SK-N-SH (cell line): ENCODE results near the gene PLS3. TPM values are rescaled to one million over a fixed set of nuclear protein-coding genes. Genes with fewer than 3 reads are reported as not detected.

ENCODE experiments used
- CTCF ChIA-PET: fragments of 300-600, 350-600 bp; formaldehyde crosslinking; extraction: SDS; loops from one replicate; lab custom pipeline; 2021; lab: Yijun Ruan, JAX
- POLR2A ChIA-PET: fragments of 350-600 bp; sonication (Branson Sonifier 250); formaldehyde crosslinking; extraction: SDS; loops from one replicate; lab custom pipeline; 2020; ENCODE audit warnings: antibody characterized with exemption, inconsistent platforms; lab: Yijun Ruan, JAX
- DNase-seq: peaks from one replicate; pipeline ENCODE4 v3.0.0; 2012
- H2AFZ ChIP-seq: fragments of 200-600 bp; sonication (generic); 2 replicates; pipeline ENCODE4 v1.8.1; 2016; ENCODE audit warnings: antibody characterized with exemption, mild to moderate bottlenecking, low read depth
- H3F3A ChIP-seq: fragments of 200-600 bp; sonication (generic); replicated peaks from 2 replicates; pipeline ENCODE3; 2016; ENCODE audit warnings: antibody characterized with exemption, mild to moderate bottlenecking; ENCODE audit not compliant: insufficient read depth
- H3K27ac ChIP-seq, 2 experiments: fragments of 200-500 bp in 1 of 2; fragments of 200-600 bp in 1 of 2; sonication (Bioruptor generic) in 1 of 2; sonication (generic), shearing (Covaris generic) in 1 of 2; 2 replicates each; pipeline versions ENCODE4 v1.5.1 to v1.6.1; 2014 to 2016; ENCODE audit warnings: low read depth in 2 of 2, inconsistent platforms in 1 of 2, low read length in 1 of 2, mild to moderate bottlenecking in 1 of 2, mixed read lengths in 1 of 2
- H3K27me3 ChIP-seq: fragments of 200-600 bp; sonication (generic), shearing (Covaris generic); 2 replicates; pipeline ENCODE4 v1.6.1; 2016; ENCODE audit warnings: mixed run types; ENCODE audit not compliant: insufficient read depth
- H3K36me3 ChIP-seq, 2 experiments: fragments of 200-500 bp in 1 of 2; fragments of 200-600 bp in 1 of 2; sonication (Bioruptor generic) in 1 of 2; sonication (generic) in 1 of 2; replicated peaks in 1 of 2; 2 replicates each; pipeline versions ENCODE3 to v1.5.1; 2014 to 2016; ENCODE audit warnings: low read length in 1 of 2, mild to moderate bottlenecking in 1 of 2; ENCODE audit not compliant: insufficient read depth in 2 of 2, control insufficient read depth in 1 of 2
- H3K4me1 ChIP-seq, 2 experiments: fragments of 200-500 bp in 1 of 2; fragments of 200-600 bp in 1 of 2; sonication (Bioruptor generic) in 1 of 2; sonication (generic), shearing (Covaris generic) in 1 of 2; 2 replicates each; pipeline versions ENCODE4 v1.5.1 to v1.6.1; 2014 to 2016; ENCODE audit warnings: low read depth in 1 of 2, low read length in 1 of 2, mixed run types in 1 of 2; ENCODE audit not compliant: insufficient read depth in 2 of 2, control insufficient read depth in 1 of 2
- H3K4me2 ChIP-seq: fragments of 200-600 bp; sonication (generic), shearing (Covaris generic); 2 replicates; pipeline ENCODE4 v1.6.1; 2017; ENCODE audit warnings: mixed run types
- H3K4me3 ChIP-seq, 2 experiments: fragments of 200-500 bp in 1 of 2; fragments of 200-600 bp in 1 of 2; sonication (Bioruptor generic) in 1 of 2; sonication (generic), shearing (Covaris generic) in 1 of 2; 2 replicates each; pipeline versions ENCODE4 v1.5.1 to v1.8.1; 2014 to 2016; ENCODE audit warnings: low read depth in 2 of 2, inconsistent platforms in 1 of 2, low read length in 1 of 2, mild to moderate bottlenecking in 1 of 2, mixed read lengths in 1 of 2, moderate library complexity in 1 of 2
- H3K79me2 ChIP-seq: fragments of 200-600 bp; sonication (generic); 2 replicates; pipeline ENCODE4 v1.8.1; 2017; ENCODE audit warnings: mild to moderate bottlenecking; ENCODE audit not compliant: insufficient read depth
- H3K9ac ChIP-seq: fragments of 200-600 bp; sonication (generic); 2 replicates; pipeline ENCODE4 v1.6.1; 2017; ENCODE audit warnings: mixed run types
- H3K9me2 ChIP-seq: fragments of 200-600 bp; sonication (generic); 2 replicates; pipeline ENCODE4 v1.6.1; 2017; ENCODE audit warnings: mixed run types
- H3K9me3 ChIP-seq: fragments of 200-600 bp; sonication (generic); 2 replicates; pipeline ENCODE4 v1.6.1; 2017; ENCODE audit warnings: mixed run types, mild to moderate bottlenecking, moderate library complexity
- H4K20me1 ChIP-seq: fragments of 200-600 bp; sonication (generic); 2 replicates; pipeline ENCODE4 v1.6.1; 2017; ENCODE audit warnings: mild to moderate bottlenecking, mixed run types; ENCODE audit not compliant: insufficient read depth
- CHD2 ChIP-seq: fragments of 150-350 bp; IDR thresholded peaks from 2 replicates; pipeline ENCODE4 v1.6.1; 2018; ENCODE audit warnings: low read length; ENCODE audit not compliant: partially characterized antibody
- EP300 ChIP-seq, 2 experiments: IDR thresholded peaks; 2 replicates each; pipeline versions ENCODE4 v1.4.0 to v1.6.1; 2012; ENCODE audit warnings: borderline replicate concordance in 1 of 2, low read depth in 1 of 2, low read length in 1 of 2
- EZH2phosphoT487 ChIP-seq: fragments of 200-600 bp; sonication (generic); IDR thresholded peaks from 2 replicates; pipeline ENCODE4 v1.6.1; 2017; ENCODE audit warnings: low read depth, mixed run types, mild to moderate bottlenecking, antibody characterized with exemption, moderate library complexity, borderline replicate concordance
- FOXJ3 ChIP-seq: sonication (generic); formaldehyde crosslinking; IDR thresholded peaks from 2 replicates; pipeline ENCODE4 v1.5.1; 2020; ENCODE audit warnings: mild to moderate bottlenecking, missing genetic modification reagents
- GATA2 ChIP-seq: sonication (generic); formaldehyde crosslinking; IDR thresholded peaks from 2 replicates; pipeline ENCODE4 v1.5.0; 2020; ENCODE audit warnings: mild to moderate bottlenecking, missing genetic modification reagents
- JUND ChIP-seq: IDR thresholded peaks from 2 replicates; pipeline ENCODE4 v1.4.0; 2012
- NRF1 ChIP-seq: IDR thresholded peaks from 2 replicates; pipeline ENCODE4 v1.6.1; 2012; ENCODE audit warnings: low read depth, mild to moderate bottlenecking, low read length
- PBX3 ChIP-seq: IDR thresholded peaks from 2 replicates; pipeline ENCODE4; 2012
- SMC3 ChIP-seq: IDR thresholded peaks from 2 replicates; pipeline ENCODE4 v1.6.1; 2012; ENCODE audit warnings: low read depth, low read length, improper control_type of control experiment
- TEAD4 ChIP-seq: IDR thresholded peaks from 2 replicates; pipeline ENCODE4 v1.4.0; 2012; ENCODE audit warnings: mild to moderate bottlenecking, borderline replicate concordance; ENCODE audit not compliant: insufficient read depth
- USF1 ChIP-seq: IDR thresholded peaks from 2 replicates; pipeline ENCODE4 v1.4.0; 2012; ENCODE audit warnings: low read depth, borderline replicate concordance
- USF2 ChIP-seq: fragments of 150-350 bp; IDR thresholded peaks from 2 replicates; pipeline ENCODE4 v1.6.1; 2017; ENCODE audit warnings: antibody characterized with exemption, low read length, low read depth, borderline replicate concordance
- YY1 ChIP-seq: IDR thresholded peaks from 2 replicates; pipeline ENCODE4 v1.4.0; 2012; ENCODE audit warnings: low read depth, mild to moderate bottlenecking
- WGBS: methylation state at CpG from one replicate; pipeline ENCODE4 v1.1.6; 2017; ENCODE audit warnings: low lambda C conversion rate; 5-methylcytosine and 5-hydroxymethylcytosine counted together
- polyA plus RNA-seq, 3 experiments: library from polyadenylated mRNA; depleted of rRNA; stranded (reverse); fragments of >200 nt; gene quantifications; 2 replicates each; pipeline ENCODE4 v1.2.3, GENCODE V29; 2012
- TF ChIP-seq, protein P1 (sequence below): IDR thresholded peaks from 2 replicates; pipeline ENCODE4 v1.6.1; 2012; ENCODE audit warnings: mild to moderate bottlenecking, low read depth, low read length, moderate library complexity

PLS3 gene
- polyA plus RNA-seq, 1 of the 3 experiments (the other 2 are of a cell fraction) = 35.7 TPM

GRCh38 chrX:115606861-115607260 is 45.9 kb downstream of the PLS3 start:
- Histone ChIP-seq H3F3A (peaks cover 10% of the 10 kb centered on the region), H3K4me2 (no peak overlapping the region), H3K27ac (peak overlapping the region in 1 of 2 experiments; percentile 21; a peak in 1 of 4 replicates)
- no peak for DNase-seq
- CTCF ChIA-PET = no interaction called here
- TF ChIP-seq TEAD4 (no peak), CHD2 (no peak), GATA2 (CRISPR knock-in tag) (no peak), NRF1 (no peak), EZH2phosphoT487 (no peak), USF1 (no peak), YY1 (no peak), SMC3 (no peak)
- TF ChIP-seq, all 33 proteins: peak for 0
- Histone ChIP-seq H3K9me3 (no peaks in the 10 kb centered on the region), H3K9me2 (no peaks in the 10 kb centered on the region), H2AFZ (no peak overlapping the region), H3K9ac (no peak overlapping the region), H4K20me1 (no peaks in the 10 kb centered on the region), H3K27me3 (no peaks in the 10 kb centered on the region), H3K36me3 (peaks cover 0 to 8% of the 10 kb centered on the region in 2 experiments), H3K4me3 (no peak overlapping the region), H3K4me1 (no peaks in the 10 kb centered on the region), H3K79me2 (peaks cover 29% of the 10 kb centered on the region)
- WGBS = 47% methylated on average over 5 of the region's 5 CpGs
- POLR2A ChIA-PET = no interaction called here

DNA sequence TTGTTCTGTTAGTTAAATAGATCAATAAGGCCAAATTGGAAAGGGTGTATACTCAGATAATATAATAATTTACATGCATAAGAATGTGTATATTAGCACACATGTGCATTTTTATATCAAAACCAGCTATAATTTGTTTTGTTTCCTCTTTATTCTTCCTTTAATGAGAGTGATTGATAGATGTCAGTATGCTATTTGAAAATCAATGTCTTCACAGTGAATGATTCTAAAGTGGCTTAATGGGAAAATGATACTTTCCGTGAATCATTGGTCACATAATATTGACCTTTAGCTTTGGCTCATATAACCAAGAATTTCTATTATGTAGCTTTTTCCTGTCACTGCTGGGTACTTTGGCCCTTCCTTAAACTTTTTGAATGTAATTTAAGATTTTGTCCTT is 48.6 kb downstream of the PLS3 start:
- H3K4me3 ChIP-seq = no peak overlapping the region
- no peaks in the 10 kb centered on the region for H3K27me3 ChIP-seq
- H3K9ac ChIP-seq = no peak overlapping the region
- peaks cover 22% of the 10 kb centered on the region for H3K79me2 ChIP-seq
- TF ChIP-seq EP300 (IDR thresholded peaks at IDR 0.05; ENCODE audit: borderline replicate concordance in 1 of 2, low read depth in 1 of 2, low read length in 1 of 2) (no peak), TEAD4 (no peak), FOXJ3 (CRISPR knock-in tag) (no peak), EZH2phosphoT487 (no peak), JUND (no peak), USF2 (no peak), GATA2 (CRISPR knock-in tag) (no peak), PBX3 (no peak)
- TF ChIP-seq, protein P1, sequence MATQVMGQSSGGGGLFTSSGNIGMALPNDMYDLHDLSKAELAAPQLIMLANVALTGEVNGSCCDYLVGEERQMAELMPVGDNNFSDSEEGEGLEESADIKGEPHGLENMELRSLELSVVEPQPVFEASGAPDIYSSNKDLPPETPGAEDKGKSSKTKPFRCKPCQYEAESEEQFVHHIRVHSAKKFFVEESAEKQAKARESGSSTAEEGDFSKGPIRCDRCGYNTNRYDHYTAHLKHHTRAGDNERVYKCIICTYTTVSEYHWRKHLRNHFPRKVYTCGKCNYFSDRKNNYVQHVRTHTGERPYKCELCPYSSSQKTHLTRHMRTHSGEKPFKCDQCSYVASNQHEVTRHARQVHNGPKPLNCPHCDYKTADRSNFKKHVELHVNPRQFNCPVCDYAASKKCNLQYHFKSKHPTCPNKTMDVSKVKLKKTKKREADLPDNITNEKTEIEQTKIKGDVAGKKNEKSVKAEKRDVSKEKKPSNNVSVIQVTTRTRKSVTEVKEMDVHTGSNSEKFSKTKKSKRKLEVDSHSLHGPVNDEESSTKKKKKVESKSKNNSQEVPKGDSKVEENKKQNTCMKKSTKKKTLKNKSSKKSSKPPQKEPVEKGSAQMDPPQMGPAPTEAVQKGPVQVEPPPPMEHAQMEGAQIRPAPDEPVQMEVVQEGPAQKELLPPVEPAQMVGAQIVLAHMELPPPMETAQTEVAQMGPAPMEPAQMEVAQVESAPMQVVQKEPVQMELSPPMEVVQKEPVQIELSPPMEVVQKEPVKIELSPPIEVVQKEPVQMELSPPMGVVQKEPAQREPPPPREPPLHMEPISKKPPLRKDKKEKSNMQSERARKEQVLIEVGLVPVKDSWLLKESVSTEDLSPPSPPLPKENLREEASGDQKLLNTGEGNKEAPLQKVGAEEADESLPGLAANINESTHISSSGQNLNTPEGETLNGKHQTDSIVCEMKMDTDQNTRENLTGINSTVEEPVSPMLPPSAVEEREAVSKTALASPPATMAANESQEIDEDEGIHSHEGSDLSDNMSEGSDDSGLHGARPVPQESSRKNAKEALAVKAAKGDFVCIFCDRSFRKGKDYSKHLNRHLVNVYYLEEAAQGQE = no peak
- no peaks in the 10 kb centered on the region for H3K9me2 ChIP-seq
- H3K4me2 ChIP-seq = no peak overlapping the region
- no peaks in the 10 kb centered on the region for H3K4me1 ChIP-seq
- peaks cover 13% of the 10 kb centered on the region for H3F3A ChIP-seq
- no peaks in the 10 kb centered on the region for H3K9me3 ChIP-seq
- 48% methylated on average over 1 of the region's 1 CpG for WGBS
- no peak overlapping the region for H3K27ac ChIP-seq
- CTCF ChIA-PET = interaction anchor here (0.8 kb wide), 1 partner anchor 33 kb away, joined by 3 read pairs; no protein-coding TSS in a partner anchor
- no peak overlapping the region for H2AFZ ChIP-seq
- H4K20me1 ChIP-seq = no peaks in the 10 kb centered on the region
- POLR2A ChIA-PET = no interaction called here
- peaks cover 0 to 4% of the 10 kb centered on the region in 2 experiments for H3K36me3 ChIP-seq
- no peak for DNase-seq
